Globus pallidus (tissue), 1 donor: ENCODE results near the gene KCNE4.
"Not testable (repeated sequence)": the region's sequence is repeated elsewhere in the genome, so short reads cannot be mapped to it uniquely, and the experiment has no call there.

Experiments
- DNase-seq: peaks from one replicate; pipeline ENCODE4 v3.0.0-alpha.2; 2015; ENCODE audit warnings: low spot score

Gene KCNE4

DNA sequence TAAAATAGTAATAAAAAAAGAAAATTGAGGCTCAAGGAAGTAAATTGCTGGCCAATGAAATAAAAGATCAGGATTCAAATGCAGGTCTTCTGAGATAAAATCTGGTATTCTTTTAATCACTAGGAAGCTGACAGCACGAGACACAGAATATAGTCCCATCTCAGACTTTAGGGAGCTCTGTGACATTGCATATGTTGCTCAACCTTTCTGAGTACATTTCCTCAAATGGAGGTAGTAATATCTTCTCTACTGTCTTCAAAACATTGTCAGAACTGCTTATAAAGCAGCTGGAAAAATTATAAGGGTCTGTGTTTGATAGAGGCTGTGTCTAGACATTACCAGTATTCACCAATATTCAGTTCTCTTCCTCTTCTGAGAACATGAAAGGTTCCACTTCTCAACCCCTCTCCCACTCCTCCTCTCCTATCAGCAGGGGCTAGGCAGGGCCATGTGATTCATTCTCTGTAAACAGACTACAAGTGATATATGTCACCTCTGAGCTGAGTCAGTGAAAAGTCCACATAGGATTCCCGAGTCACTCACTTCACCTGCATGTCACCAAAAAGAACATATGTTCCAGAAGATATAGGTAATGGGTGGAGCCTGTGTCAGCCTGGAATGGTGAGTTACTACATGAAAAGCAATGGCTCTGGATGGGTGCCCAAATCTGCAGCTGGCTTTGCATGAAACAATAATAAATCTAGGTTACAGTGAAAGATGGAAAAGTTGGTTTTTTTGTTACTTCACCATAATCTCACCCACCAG, 7.1 kb downstream of the KCNE4 start:
- DNase-seq: no peak

DNA sequence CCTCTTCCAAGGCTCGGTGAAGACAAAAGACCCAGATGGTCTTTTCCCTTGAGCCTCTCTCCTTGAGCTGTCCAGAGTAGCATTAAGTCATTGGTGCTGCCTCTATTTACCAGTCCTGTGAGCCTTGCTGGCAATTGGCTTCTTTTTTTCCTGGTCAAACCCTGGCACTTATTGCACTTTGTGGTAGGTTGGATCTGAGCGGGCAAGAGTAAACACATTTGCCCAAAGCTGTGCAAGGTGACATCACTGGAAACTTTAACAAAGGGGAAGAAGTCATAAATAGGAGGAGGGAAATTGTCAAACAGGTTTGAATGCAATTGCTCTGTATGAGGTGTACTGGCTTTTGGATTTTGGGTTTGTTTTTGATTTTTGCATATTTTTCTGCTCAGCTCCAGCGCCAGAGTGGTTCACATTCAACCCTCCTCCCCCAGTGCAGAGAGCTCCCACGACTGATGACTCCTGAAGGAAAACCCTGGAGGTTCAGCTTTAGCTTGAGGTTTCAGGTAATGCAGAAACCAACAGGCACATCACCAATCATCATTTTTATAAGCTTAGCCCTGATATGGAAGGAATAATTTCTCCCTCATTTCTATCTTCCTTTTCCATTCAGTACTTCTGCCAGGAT, 8.3 kb downstream of the KCNE4 start:
- DNase-seq: no peak

DNA sequence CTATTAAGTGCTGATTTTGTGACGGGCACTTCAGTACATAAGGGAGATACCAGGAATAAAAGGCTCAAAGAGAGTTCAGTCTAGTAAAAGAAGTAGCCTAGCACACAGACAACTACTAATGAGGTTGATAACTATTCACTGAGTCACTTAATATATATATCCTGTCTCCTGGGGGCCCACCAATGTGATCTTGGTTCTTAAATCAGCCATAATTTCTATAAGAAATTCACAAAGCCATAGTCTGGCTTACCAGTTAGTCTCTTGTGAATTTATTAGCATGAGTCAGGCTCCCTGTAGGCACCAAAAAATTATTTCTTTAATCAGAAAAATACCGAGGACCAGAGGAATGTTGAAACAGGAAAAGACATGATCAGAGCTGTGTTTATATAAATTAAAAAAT, 10.4 kb downstream of the KCNE4 start:
- no peak for DNase-seq

DNA sequence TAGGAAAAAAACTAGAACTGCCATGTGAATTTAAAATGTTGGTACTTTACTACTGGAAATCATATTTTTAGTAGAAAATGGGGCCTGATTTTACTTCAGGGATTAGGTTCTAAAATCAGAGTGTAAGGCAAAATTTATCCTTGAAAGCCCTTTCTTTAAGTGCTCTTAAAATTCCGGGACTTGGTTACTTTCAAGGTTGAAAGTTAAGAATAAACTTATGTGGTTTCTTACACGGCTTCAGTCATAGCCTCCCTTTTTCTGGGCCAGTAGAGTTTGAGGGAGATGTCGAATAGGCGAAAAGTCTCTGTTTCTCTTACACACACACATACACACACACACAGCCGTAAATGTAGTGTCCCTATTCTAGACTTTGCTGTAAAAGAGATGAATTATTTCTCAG, 13.1 kb downstream of the KCNE4 start:
- DNase-seq: no peak

DNA sequence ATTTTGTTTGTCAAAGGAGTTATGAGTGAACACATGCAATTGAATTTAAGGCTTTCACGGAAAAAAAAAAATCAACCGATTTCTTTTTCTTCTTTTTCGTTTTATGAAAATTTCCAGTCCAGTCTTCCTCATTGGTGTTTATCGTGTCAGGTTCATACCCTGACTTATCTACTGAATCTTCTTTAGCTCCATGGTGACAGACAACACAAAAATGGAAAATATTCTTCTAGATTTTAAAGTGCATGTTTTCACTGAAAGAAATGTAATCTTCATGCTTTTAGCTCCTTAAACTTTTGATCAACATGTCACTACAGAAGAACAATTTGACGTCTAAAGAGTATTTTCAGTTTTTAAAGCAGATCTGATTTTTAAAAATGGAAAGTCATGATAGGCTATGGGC, 14.7 kb downstream of the KCNE4 start:
- DNase-seq: no peak

DNA sequence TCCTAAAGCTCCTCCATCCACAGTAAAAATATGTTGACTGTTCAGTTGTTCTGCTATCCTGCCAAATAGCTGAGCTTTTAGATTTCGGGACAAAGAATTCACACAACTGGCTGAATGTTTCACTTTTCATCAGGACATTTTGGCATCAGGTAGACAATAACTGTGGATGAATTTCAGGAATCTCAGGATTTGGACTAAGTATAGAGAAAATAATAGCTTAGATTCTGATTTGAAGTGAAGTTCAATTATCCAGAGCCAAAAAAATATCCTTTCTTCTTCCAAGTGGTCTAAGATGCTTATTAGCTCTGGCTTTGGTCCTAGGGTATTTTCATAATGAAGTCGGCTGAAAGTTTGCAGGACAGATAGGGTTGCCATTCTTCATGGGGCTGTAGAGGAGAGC, 16.1 kb downstream of the KCNE4 start:
- no peak for DNase-seq

DNA sequence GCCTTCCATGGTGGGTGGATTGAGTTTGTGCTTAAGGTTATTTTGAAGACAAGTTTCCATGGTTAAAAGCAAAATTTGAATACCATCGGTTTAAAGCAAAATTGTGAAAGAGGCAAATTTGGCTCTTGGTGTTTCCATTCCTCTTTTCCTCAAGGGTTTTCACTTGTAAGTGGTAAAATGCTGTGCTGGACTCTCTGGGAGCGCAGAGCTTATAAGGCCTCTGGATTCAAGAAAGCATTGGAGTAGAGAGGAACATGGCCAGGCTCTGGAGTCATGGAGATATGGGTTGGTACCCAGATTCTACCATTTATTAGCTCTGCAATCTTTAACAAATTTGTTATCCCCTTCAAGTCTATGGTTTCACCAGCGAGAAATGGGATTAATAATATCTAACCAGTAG, 17.5 kb downstream of the KCNE4 start:
- DNase-seq: no peak

DNA sequence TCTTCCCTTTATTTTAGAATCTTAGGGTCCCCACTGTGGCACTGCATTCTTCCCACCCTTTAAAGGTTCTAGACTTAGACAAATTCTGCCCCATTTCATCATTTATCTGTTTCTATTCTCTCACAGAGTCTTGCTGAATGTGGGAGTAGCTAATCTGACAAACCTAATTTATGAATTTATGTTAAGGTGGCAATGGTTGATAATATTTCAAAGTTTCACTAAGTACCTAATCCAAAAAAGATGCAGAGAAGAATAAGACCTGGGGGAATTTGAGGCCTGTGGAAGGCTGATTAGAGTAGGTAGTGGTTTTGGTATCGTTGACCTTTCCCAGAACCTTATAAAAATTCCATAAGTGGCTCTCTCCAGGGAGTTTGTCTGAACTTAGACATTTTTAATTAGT, 18.0 kb downstream of the KCNE4 start:
- no peak for DNase-seq

DNA sequence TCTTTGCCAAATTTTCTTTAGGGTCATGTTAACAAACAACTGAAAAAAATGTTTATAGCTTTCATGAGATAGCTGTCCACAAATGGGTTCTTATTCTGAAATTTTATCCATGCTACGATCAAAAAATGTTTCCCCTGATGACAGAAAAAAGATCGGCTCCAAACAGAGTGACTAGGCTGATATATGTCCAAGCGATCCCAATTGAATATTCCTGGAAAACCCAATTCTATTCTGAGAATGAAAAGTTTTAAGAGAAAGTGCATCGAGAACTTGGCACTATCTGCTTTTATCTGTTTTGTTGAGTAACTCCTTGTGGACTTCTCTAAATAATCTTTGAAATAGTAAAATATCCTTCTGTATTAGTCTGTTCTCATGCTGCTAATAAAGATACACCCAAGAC, 19.1 kb downstream of the KCNE4 start:
- no peak for DNase-seq

DNA sequence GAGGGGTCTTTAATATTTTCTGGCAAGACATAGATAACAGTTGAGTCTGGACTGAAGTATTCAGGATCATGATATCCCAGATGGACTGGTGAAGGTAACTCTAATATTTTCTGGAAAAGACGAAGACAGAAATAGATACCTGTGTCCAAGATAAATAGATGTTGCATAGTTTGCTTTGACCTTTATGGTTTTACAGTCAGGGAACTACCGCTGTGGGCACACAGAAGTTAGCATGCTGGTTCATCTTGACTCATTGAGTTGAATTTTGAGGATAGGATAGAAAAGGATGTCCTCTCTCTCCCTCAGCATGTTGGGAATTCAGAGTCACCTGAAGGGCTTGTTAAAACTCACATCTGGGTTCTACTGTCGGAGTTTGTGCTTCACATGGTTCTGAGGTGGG, 20.8 kb downstream of the KCNE4 start:
- no peak for DNase-seq

DNA sequence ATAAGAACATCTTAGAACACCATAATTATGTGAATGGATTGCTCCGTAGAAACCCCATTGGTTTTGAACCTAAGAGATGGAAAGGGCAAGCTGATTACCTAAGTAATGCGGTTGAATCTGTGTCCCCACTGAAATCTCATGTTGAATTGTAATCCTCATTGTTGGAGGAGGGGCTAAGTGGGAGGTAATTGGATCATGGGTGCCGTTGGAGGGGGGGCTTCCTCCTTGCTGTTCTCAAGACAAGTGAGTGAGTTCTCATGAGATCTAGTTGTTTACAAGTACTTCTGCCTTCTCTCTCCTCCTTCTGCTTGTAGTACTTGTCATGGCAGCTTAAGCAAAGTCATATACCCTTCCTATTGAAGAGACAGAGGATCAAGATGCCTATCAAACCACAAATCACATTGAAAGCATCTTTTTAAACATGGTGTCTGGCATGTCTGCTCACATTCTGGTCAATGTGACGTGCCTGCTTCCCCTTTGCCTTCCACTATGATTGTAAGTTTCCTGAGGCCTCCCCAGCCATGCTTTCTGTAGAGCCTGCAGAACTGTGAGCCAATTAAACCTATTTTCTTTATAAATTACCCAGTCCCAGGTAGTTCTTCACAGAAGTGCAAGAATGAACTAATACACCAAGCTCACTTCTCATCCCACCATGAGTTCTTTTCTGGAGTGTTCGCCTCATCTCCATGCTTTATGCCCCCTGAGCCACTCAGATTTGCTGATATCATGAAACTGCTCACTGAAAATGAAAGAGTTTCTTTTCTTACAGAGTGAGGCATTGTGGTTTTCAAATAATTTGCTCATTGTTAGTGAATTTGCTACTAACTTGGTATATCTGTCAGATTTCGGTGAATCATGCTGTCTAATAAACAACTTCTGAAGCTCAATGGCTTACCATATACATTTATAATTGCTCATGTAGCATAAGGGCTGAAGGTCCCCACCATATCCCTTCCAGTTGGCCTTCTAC, 23.6 kb downstream of the KCNE4 start:
- no peak for DNase-seq

DNA sequence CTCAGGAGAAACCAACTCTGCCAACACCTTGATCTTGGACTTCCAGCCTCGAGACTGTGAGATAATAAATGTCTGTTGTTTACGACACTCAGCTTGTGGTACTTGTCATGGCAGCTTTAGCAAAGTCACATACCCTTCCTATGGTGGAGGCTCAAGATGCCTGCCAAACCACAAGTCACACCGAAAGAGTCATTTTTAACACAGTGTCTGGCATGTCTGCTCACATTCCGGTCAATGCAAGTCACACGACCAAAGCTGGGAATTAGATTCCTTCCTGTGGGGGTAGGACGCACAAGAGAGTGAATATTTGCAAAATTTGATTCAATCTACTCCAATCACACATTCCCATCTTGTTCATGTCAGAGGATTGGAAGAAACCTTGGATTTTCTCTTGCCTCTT, 24.6 kb downstream of the KCNE4 start:
- no peak for DNase-seq

DNA sequence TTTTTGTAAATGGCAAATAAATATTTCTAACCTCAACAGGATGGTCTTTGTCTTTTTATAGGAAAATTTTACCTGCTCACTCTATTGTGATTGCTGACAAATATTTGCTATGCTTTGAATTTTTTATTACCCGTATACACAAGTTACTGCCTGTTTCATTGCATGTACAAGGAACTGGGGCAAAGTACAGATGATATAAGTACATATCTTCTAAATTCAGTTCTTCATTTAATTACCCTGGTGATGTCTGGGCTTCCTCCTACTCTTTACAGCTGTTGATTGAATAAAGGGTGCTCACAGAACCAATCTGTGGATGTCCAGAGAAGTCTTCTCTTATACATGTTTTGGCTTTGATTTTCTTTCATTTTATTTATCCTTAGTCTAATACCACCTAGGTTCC, 26.5 kb downstream of the KCNE4 start:
- DNase-seq: no peak

DNA sequence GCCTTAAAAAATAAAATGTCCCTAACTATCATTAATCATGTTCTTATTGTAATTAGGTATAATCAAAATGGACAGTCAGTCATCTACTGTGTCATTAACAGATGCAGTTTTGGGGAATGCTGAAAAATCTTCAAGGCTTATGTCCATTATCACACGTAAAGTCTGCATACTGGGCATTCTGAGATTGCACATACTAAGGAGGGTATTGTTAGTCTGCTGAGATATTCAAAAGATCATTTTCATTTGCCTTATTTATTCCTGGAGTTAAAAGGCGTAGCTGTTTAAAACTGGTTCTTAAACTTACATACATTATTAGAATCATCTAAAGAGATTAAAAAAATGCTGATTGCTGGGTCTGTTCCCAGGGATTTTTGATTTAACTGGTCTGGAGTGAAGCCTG, 27.4 kb downstream of the KCNE4 start:
- no peak for DNase-seq

DNA sequence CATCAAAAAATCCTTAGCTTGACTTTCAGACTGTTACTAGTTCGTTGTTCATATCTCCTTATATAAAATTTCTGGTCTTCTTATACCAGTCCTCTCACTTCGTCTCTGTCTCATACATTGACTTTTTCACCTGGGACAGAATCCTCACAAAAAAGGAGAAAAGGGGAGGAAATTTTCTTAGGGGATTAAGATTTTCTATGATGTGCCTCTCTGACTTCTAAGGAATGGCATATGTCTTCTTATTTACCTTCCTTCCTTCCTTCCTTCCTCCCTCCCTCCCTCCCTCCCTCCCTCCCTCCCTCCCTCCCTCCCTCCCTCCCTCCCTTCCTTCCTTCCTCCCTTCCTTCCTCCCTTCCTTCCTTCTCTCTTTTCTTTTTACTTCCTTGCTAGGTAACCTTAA, 27.9 kb downstream of the KCNE4 start:
- no peak for DNase-seq

DNA sequence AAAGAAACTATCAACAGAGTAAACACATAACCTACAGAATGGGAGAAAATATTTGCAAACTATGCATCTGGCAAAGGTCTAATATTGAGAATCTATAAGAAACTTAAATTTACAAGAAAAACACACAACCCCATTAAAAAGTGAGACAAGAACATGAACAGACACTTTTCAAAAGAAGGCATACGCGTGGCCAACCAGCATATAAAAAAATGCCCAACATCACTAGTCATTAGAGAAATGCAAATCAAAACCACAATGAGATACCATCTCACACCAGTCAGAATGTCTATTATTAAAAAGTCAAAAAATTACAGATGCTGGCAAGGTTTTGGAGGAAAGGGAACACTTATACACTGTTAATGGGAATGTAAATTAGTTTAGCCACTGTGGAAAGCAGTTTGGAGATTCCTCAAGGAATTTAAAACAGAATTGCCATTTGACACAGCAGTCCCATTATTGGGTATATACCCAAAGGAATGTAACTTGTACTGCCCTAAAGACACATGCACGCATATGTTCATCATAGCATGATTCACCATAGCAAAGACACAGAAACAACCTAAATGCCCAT, 28.9 kb downstream of the KCNE4 start:
- not testable (repeated sequence) for DNase-seq

DNA sequence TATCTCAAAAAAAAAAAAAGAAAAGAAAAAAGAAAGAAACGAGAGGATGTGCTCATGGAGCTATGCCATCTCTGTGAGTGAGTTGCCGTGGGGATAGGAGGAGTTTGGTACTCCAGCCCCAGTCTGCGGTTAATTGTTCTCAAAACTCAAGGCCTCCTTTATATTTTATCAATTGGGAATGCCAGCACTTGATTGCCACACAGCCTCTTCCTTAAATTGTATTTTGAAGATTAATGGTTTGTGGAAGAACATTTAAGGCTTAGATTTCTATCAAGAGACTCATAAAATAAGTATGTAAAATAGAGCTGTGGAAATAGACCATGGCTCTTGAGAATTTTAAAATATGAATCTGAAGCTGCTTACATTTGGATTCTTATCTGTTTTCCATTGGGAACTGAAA, 29.8 kb downstream of the KCNE4 start:
- no peak for DNase-seq

DNA sequence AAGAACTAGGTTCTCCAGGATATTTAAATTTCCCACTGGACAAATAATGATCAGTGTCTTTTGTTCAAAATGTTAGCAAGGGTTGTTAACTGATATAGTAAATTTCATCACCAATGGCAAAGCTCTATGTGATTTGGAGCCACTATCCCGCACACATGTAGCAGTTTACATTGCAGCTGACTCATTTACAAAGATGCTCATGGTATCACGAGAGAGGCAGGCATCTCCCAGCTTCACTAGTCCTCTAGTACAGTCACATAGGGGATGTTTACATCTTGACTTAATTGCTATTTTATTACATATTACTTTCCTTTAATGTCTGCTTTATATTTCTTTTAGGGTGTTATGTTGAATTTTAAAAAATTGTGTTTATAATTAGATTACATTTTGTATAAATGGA, 30.7 kb downstream of the KCNE4 start:
- DNase-seq: no peak

DNA sequence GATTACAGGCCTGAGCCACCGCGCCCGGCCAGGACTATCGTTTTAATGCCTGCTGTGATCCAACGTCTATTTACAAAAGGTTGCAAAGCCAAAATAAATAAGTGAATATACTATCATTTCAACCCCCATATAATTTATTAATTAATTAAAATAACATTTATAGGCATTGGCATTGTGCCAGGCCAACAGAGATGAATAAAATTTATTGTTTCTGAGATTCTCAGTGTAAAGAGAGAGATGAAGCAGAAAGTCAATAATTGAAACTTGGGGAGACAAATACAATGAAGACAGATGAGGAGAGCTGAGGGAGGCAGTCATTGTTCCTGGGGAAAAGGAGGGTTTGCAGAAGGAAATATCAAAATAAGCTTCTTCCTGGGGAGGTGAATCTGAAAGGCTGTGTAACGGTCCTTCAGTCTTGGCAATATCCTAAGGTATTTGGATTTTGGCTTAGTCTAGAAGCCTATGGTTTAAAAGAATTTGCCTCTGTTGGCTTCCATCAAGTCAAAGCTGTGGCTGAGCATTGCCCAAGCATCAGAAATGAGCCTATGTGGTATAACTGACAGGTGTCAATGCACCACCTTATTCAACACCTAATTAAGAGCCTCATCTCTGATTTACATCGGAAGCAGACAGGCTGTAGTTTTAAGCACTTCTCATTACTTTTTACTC, 31.5 kb downstream of the KCNE4 start:
- DNase-seq: no peak

DNA sequence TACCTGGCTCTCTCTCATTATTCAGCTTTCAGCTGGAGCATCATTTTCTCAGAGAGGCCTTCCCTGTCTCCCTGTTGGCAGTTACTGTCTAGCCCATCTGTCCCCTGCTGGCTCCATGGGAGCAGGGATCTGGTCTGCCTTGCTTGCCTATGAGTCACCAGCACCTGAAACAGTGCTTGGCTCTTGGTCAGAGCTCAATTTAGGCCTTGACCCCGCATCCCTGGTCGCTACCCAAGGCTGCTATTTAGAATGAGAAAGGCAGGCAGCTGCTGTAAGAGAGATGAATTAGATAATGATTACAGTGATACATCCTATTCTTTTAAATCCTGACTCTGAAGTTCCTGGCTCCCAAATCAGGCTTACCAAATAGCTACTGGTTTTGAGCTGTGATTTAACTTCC, 32.9 kb downstream of the KCNE4 start:
- DNase-seq: no peak

DNA sequence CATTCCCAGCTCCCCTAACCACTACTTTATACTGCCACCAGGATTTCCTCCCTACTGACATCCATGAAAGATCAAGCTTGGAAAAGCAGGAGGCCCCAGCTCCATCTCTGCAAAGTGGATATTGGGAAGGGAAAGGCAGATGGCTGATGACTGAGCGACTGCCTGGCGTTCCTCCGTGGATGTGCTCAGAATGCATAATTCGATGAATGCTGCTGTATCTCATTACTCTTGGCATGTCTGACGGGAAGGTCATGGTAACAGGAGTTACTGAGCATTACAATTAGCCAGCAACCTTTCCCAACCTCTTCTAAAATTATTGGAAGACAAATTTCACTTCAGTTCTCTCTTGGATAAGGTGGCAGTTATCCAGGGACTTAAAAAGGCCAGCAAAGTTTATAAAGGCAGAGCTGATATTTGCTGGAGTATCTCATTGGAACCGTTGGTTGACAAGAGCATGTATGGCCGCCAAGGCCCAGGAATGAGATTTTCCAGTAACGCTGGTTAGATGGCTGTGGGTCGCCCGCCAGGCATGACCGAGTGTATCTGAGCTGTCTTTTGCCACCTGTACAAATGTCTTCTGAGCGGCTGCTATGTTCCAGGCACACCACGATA, 34.5 kb downstream of the KCNE4 start:
- peak; percentile 64 for DNase-seq

DNA sequence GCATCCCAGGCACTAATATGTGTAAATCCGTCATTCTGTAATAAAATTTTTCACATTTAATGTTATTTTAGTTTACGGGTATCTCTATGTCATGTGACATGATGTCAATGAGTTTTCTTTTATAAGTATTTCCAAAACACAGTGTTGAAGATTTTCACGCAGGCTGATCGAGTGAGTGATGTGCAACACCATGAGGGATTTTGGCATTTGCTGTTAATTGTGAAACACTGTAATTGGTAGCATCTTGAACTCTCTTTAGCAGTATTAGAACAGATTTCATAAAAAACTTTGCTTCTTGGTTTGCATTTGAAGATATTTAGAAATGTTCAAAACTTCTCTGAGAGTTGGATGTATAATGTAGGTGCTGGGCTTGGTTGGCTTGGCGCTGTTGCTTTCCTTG, 35.5 kb downstream of the KCNE4 start:
- no peak for DNase-seq
